WTC11 (cell line): ENCODE data around the gene HERC5. TPM values are rescaled to one million over a fixed set of nuclear protein-coding genes. Genes with fewer than 3 reads are reported as not detected.

Source experiments
- ATAC-seq: fragments of 200-7000 bp; cut with Tn5 transposase; 2 replicates; pipeline ENCODE4 v1.10.0; 2021; ENCODE audit warnings: mild to moderate bottlenecking, moderate library complexity
- CTCF ChIA-PET: fragments of 300-600 bp; sonication (Branson Sonifier 250); formaldehyde crosslinking; loops from one replicate; lab custom pipeline; 2021; ENCODE audit warnings: antibody characterized with exemption; lab: Charles Lee
- POLR2A ChIA-PET: fragments of 350-600 bp; sonication (Branson Sonifier 250); formaldehyde crosslinking; loops from one replicate; lab custom pipeline; 2021; ENCODE audit warnings: antibody characterized with exemption; lab: Charles Lee
- DNase-seq: peaks from one replicate; pipeline ENCODE4 v3.0.0; 2021; ENCODE audit warnings: low spot score
- H3K27ac Mint-ChIP-seq: 2 replicates; pipeline ENCODE4 v1.8.0; 2021; ENCODE audit warnings: mixed read lengths
- H3K27me3 Mint-ChIP-seq: 2 replicates; pipeline ENCODE4 v1.8.0; 2021; ENCODE audit warnings: low read depth, mild to moderate bottlenecking, moderate library complexity, mixed read lengths
- H3K36me3 Mint-ChIP-seq: 2 replicates; pipeline ENCODE4 v1.8.0; 2021; ENCODE audit warnings: mixed read lengths
- H3K4me1 Mint-ChIP-seq: 2 replicates; pipeline ENCODE4 v1.8.0; 2022; ENCODE audit warnings: mixed read lengths
- H3K4me3 Mint-ChIP-seq: 2 replicates; pipeline ENCODE4 v1.8.0; 2021; ENCODE audit warnings: mild to moderate bottlenecking, moderate library complexity, mixed read lengths
- H3K9me3 Mint-ChIP-seq: 2 replicates; pipeline ENCODE4 v1.8.0; 2021; ENCODE audit warnings: mixed read lengths
- ATF2 ChIP-seq: sonication (generic); formaldehyde crosslinking; IDR thresholded peaks from 2 replicates; pipeline ENCODE4 v1.8.1; 2022; ENCODE audit warnings: low read depth, missing genetic modification reagents, borderline replicate concordance
- ETV6 ChIP-seq: sonication (generic); formaldehyde crosslinking; IDR thresholded peaks from 2 replicates; pipeline ENCODE4 v1.8.1; 2022; ENCODE audit warnings: mild to moderate bottlenecking, missing genetic modification reagents
- GABPB1 ChIP-seq: sonication (generic); formaldehyde crosslinking; IDR thresholded peaks from 2 replicates; pipeline ENCODE4 v1.8.1; 2023; ENCODE audit warnings: mild to moderate bottlenecking, missing genetic modification reagents
- PRDM15 ChIP-seq: sonication (generic); formaldehyde crosslinking; IDR thresholded peaks from 2 replicates; pipeline ENCODE4 v1.8.0; 2022; ENCODE audit warnings: missing genetic modification reagents
- PRRX2 ChIP-seq: fragments of 250-450 bp; sonication (Bioruptor Pico); IDR thresholded peaks from 2 replicates; pipeline ENCODE4 v1.8.0; 2021; ENCODE audit warnings: mild to moderate bottlenecking
- SOX15 ChIP-seq: fragments of 250-450 bp; sonication (Bioruptor Pico); IDR thresholded peaks from 2 replicates; pipeline ENCODE4 v1.9.0; 2021; ENCODE audit warnings: mild to moderate bottlenecking
- TCF7 ChIP-seq: sonication (generic); formaldehyde crosslinking; IDR thresholded peaks from 2 replicates; pipeline ENCODE4 v1.8.0; 2022; ENCODE audit warnings: mild to moderate bottlenecking, low read depth, missing genetic modification reagents, moderate library complexity
- TP53 ChIP-seq: sonication (generic); formaldehyde crosslinking; IDR thresholded peaks from 2 replicates; pipeline ENCODE4 v1.8.1; 2023; ENCODE audit warnings: mild to moderate bottlenecking, missing genetic modification reagents
- ZBTB21 ChIP-seq: sonication (generic); formaldehyde crosslinking; IDR thresholded peaks from 2 replicates; pipeline ENCODE4 v1.8.1; 2023; ENCODE audit warnings: mild to moderate bottlenecking, missing genetic modification reagents, borderline replicate concordance
- ZBTB43 ChIP-seq: sonication (generic); formaldehyde crosslinking; IDR thresholded peaks from 2 replicates; pipeline ENCODE4 v1.8.1; 2023; ENCODE audit warnings: mild to moderate bottlenecking, missing genetic modification reagents
- ZNF219 ChIP-seq: sonication (generic); formaldehyde crosslinking; IDR thresholded peaks from 2 replicates; pipeline ENCODE4 v1.8.0; 2023; ENCODE audit warnings: missing genetic modification reagents, mild to moderate bottlenecking, borderline replicate concordance
- ZNF396 ChIP-seq: fragments of 250-450 bp; sonication (Bioruptor Pico); IDR thresholded peaks from 2 replicates; pipeline ENCODE4 v1.8.0; 2021; ENCODE audit warnings: mild to moderate bottlenecking, moderate library complexity, borderline replicate concordance
- total RNA-seq: library from RNA; stranded (reverse); gene quantifications from 3 replicates; pipeline ENCODE4 v1.2.3, GENCODE V29; 2021
- TF ChIP-seq, protein P1 (sequence below): sonication (generic); formaldehyde crosslinking; IDR thresholded peaks from 2 replicates; pipeline ENCODE4 v1.8.0; 2022; ENCODE audit warnings: mild to moderate bottlenecking, missing genetic modification reagents
- TF ChIP-seq, protein P2 (sequence below): fragments of 250-450 bp; sonication (Bioruptor Pico); IDR thresholded peaks from 2 replicates; pipeline ENCODE4 v1.9.0; 2021; ENCODE audit warnings: moderate library complexity, mild to moderate bottlenecking, inconsistent platforms, borderline replicate concordance
- TF ChIP-seq, protein P3 (sequence below): sonication (generic); formaldehyde crosslinking; IDR thresholded peaks from 2 replicates; pipeline ENCODE4 v1.8.0; 2023; ENCODE audit warnings: missing genetic modification reagents, mild to moderate bottlenecking, borderline replicate concordance

HERC5 gene
- total RNA-seq, 1 experiment from 2014 or later, result 14.3 TPM

- Mint-ChIP-seq H3K36me3 (peaks cover 10% of the 10 kb centered on the region), H3K27ac (peak overlapping the region; percentile 68; the same call in 1 of the 2 replicates), H3K27me3 (no peaks in the 10 kb centered on the region), H3K4me3 (peak overlapping the region; percentile 95), H3K4me1 (peaks cover 33% of the 10 kb centered on the region), H3K9me3 (no peaks in the 10 kb centered on the region)
- ChIA-PET CTCF (interaction anchor here (0.6 to 6.1 kb wide), 9 partner anchors 17 to 304 kb away, joined by 3 to 74 read pairs (median 6); partner anchors contain the start of genes HERC5 and HERC6), POLR2A (interaction anchor here (1.2 to 2.3 kb wide), 2 partner anchors 66 to 239 kb away, joined by 3 to 5 read pairs; partner anchors contain the start of genes HERC5 and PPM1K)
- ATAC-seq (peak; percentile 4), DNase-seq (peak; percentile 21)
- no peak for TF ChIP-seq GABPB1
- TF ChIP-seq, protein P1, sequence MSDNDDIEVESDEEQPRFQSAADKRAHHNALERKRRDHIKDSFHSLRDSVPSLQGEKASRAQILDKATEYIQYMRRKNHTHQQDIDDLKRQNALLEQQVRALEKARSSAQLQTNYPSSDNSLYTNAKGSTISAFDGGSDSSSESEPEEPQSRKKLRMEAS (CRISPR knock-in tag), result no peak
- no peak for TF ChIP-seq SOX15
- TF ChIP-seq, protein P2, sequence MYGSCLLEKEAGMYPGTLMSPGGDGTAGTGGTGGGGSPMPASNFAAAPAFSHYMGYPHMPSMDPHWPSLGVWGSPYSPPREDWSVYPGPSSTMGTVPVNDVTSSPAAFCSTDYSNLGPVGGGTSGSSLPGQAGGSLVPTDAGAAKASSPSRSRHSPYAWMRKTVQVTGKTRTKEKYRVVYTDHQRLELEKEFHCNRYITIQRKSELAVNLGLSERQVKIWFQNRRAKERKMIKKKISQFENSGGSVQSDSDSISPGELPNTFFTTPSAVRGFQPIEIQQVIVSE (CRISPR knock-in tag), result no peak
- no peak for TF ChIP-seq TCF7
- no peak for TF ChIP-seq ZNF219 (CRISPR knock-in tag)
- no peak for TF ChIP-seq PRRX2
- no peak for TF ChIP-seq ATF2 (CRISPR knock-in tag)
- TF ChIP-seq, protein P3, sequence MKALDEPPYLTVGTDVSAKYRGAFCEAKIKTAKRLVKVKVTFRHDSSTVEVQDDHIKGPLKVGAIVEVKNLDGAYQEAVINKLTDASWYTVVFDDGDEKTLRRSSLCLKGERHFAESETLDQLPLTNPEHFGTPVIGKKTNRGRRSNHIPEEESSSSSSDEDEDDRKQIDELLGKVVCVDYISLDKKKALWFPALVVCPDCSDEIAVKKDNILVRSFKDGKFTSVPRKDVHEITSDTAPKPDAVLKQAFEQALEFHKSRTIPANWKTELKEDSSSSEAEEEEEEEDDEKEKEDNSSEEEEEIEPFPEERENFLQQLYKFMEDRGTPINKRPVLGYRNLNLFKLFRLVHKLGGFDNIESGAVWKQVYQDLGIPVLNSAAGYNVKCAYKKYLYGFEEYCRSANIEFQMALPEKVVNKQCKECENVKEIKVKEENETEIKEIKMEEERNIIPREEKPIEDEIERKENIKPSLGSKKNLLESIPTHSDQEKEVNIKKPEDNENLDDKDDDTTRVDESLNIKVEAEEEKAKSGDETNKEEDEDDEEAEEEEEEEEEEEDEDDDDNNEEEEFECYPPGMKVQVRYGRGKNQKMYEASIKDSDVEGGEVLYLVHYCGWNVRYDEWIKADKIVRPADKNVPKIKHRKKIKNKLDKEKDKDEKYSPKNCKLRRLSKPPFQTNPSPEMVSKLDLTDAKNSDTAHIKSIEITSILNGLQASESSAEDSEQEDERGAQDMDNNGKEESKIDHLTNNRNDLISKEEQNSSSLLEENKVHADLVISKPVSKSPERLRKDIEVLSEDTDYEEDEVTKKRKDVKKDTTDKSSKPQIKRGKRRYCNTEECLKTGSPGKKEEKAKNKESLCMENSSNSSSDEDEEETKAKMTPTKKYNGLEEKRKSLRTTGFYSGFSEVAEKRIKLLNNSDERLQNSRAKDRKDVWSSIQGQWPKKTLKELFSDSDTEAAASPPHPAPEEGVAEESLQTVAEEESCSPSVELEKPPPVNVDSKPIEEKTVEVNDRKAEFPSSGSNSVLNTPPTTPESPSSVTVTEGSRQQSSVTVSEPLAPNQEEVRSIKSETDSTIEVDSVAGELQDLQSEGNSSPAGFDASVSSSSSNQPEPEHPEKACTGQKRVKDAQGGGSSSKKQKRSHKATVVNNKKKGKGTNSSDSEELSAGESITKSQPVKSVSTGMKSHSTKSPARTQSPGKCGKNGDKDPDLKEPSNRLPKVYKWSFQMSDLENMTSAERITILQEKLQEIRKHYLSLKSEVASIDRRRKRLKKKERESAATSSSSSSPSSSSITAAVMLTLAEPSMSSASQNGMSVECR (CRISPR knock-in tag), result no peak
- no peak for TF ChIP-seq ZNF396 (CRISPR knock-in tag)
- TF ChIP-seq ZBTB21, result no peak
Measured at GRCh38 chr4:88522702-88523324, 65.9 kb downstream of the HERC5 start.

DNA sequence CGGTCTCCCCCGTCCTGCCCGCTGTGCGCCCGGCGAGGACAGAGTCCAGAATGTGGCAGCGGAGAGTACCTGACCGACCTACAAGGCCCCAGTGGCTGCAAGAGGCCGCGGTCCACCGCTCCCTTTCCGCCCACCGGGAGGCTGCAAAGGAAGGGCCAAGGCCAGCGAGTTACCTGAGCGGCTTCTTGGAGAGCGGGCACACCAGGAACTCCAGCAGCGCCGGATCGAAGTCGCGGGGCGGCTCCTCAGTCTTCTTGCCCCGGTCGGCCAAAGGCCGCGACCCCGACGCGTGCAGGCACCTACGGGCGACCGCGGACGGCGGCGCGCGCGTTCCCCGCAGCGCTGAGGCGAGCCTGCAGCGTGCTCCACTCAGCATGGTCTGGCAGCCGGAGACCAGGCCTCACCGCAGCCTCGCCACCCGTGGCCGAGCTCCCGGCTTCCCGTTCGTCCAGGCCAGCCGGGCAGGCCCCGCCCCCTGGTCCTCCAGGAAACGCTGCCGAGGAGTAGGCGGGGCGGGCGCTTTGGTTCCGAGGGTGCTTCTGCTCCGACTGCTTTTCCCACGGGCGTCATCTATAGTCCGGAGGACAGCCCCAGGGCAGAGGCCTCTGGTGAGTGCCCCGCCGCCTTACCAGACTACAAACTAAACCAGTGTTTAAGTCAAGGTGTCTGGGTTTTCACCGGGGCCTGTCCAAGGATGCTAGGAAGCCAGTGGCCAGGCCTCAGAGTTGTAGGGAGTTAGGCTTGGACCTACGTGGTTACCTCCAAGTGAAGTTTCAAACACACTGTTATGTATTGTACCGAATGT, 66.6 kb downstream of the HERC5 start, which contains the start of gene PYURF:
Gene PYURF, minus strand, starts transcription at position 452 of the 805 bp plus-strand sequence. Its CDS starts 76 bp downstream, at position 376.
- Mint-ChIP-seq H3K9me3 (no peaks in the 10 kb centered on the region), H3K4me1 (peaks cover 33% of the 10 kb centered on the region), H3K27ac (peak within 1 kb of the TSS; percentile 68), H3K36me3 (peaks cover 10% of the 10 kb centered on the region), H3K27me3 (no peaks in the 10 kb centered on the region), H3K4me3 (peak within 1 kb of the TSS; percentile 95)
- POLR2A ChIA-PET, result interaction anchor here (1.2 to 2.3 kb wide), 2 partner anchors 67 to 239 kb away, joined by 3 to 5 read pairs; partner anchors contain the start of genes HERC5 and PPM1K
- CTCF ChIA-PET, result interaction anchor here (0.6 to 6.1 kb wide), 9 partner anchors 8 to 305 kb away, joined by 3 to 74 read pairs (median 6); partner anchors contain the start of genes HERC5 and HERC6
- peak; percentile 95 for DNase-seq
- peak; percentile 93 for ATAC-seq
- TF ChIP-seq ETV6 (CRISPR knock-in tag), result peak; percentile 91
- TF ChIP-seq PRDM15 (CRISPR knock-in tag), result peak; percentile 42; the same call in 1 of the 2 replicates
- peak; percentile 93; the same call in 1 of the 2 replicates for TF ChIP-seq TP53 (CRISPR knock-in tag)
- peak; percentile 71; the same call in 1 of the 2 replicates for TF ChIP-seq ATF2 (CRISPR knock-in tag)
- TF ChIP-seq ZBTB43, result peak; percentile 89
